GM18909 (cell line): ENCODE results near the gene BCL10.

Experiments
- ATAC-seq: cut with Tn5 transposase; IDR thresholded peaks from one replicate; pipeline ENCODE4 v1.9.1; 2021; ENCODE audit warnings: mild to moderate bottlenecking; ENCODE audit not compliant: unreplicated experiment, poor library complexity

Gene BCL10

DNA sequence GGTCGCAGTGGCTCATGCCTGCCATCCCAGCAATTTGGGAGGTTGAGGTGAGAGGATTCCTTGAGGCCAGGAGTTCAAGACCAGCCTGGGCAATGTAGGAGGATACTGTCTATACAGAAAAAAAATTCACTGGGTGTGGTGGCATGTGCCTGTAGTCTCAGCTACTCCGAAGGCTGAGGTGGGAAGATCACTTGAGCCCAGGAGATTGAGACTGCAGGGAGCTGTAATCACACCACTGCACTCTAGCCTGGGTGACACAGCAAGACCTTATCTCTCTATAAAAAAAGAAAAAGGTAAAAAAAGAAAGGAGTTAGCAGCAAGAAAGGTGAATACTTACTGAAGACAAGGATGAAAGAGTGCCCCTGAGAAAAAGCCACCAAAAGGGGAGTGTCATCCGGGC is 23.7 kb upstream of the BCL10 start:
- no peak for ATAC-seq

DNA sequence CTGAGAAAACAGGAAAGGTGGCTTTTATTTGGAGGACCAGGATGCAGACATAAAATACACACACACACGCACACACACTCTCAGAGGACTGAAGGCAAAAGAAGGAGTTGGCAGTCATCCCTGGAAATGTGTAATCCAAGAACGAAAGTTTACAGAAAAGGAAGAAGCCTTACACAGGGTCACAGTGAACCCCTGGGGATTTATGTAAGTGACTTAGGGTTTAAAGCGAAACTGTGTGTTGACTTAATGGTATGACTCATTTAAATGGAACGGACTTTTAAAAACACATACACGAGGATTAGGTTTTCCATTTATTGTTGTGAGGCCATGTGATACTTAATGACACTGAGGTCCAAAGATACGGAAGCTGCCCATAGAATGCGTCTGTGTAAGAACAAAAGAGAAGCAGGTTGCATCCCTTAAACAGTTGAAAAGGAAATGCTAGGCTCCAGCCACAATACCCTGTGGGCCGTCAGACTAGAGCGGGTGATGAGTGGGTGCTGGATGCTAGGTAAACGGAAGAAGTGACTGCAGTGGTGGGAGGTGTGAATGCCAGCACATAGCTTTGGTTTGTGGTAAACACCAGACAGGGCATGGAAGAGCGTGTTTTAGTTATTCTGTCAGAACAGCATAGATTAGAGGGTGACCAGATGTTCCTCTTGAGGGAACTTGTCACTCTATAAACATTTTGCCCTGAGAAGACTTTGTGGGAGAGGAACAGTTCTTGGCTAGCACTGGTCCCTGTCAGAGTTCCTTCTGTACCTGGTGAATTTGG is 21.6 kb upstream of the BCL10 start:
- peak; percentile 96 for ATAC-seq

- no peak for ATAC-seq
Observed at GRCh38 chr1:85297538-85297854, 21.1 kb upstream of the BCL10 start.

- no peak for ATAC-seq
Observed at GRCh38 chr1:85296980-85297379, 20.5 kb upstream of the BCL10 start.

DNA sequence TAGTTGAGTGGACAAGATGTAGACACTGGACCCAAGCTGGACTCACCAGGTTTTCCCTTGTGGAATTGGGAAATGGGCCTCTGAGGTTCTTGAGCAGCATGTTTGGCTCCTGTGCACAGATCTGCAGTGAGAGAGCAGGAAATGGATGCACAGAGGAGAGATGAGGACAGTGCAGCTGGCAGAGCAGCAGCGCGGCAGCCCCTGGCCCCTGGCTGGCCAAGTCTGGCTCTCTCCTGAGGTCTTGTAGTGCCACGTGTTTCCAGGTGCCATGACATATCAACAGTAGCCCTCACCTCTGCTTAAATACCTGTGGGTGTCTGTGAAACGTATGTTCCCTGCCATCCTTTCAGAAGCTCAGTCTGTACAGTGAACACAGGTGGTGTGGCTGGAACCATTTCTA is 19.2 kb upstream of the BCL10 start:
- no peak for ATAC-seq

- no peak for ATAC-seq
Observed at GRCh38 chr1:85295006-85295431, 18.6 kb upstream of the BCL10 start.

- ATAC-seq: no peak
Observed at GRCh38 chr1:85290826-85291225, 14.4 kb upstream of the BCL10 start.

- ATAC-seq: peak; percentile 51
Observed at GRCh38 chr1:85289848-85290335, 13.5 kb upstream of the BCL10 start.

DNA sequence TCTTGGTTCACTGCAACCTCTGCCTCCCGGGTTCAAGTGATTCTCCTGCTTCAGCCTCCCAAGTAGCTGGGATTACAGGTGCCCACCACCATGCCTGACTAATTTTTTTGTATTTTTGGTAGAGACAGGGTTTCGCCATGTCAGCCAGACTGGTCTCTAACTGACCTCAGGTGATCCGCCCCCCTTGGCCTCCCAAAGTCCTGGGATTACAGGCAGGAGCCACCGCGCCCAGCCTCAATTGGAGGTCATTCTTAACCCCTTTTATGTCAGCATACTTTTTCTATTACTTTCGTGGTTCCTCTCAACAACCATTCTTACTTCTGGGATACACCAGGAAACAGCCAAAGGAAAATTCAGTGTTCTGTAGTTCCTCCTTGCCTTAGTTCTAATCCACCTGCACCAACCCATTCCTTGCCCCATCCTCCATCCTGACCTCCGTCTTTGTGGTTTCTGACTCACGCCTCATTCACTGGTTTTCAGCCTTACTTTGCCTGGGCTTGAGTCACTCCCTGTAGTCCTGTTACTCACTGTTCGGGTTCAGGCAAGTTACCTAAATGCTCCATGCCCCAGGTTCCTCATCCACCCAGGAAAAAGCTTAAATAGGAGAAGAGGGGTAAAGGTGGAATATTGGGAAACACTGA is 12.9 kb upstream of the BCL10 start:
- peak; percentile 25 for ATAC-seq

GRCh38 chr1:85284202-85284601 is 7.8 kb upstream of the BCL10 start:
- no peak for ATAC-seq

- ATAC-seq: no peak
Observed at GRCh38 chr1:85283475-85284199, 7.2 kb upstream of the BCL10 start.

GRCh38 chr1:85282424-85282823 is 6.0 kb upstream of the BCL10 start:
- no peak for ATAC-seq

GRCh38 chr1:85280636-85281035 is 4.2 kb upstream of the BCL10 start:
- ATAC-seq: no peak

DNA sequence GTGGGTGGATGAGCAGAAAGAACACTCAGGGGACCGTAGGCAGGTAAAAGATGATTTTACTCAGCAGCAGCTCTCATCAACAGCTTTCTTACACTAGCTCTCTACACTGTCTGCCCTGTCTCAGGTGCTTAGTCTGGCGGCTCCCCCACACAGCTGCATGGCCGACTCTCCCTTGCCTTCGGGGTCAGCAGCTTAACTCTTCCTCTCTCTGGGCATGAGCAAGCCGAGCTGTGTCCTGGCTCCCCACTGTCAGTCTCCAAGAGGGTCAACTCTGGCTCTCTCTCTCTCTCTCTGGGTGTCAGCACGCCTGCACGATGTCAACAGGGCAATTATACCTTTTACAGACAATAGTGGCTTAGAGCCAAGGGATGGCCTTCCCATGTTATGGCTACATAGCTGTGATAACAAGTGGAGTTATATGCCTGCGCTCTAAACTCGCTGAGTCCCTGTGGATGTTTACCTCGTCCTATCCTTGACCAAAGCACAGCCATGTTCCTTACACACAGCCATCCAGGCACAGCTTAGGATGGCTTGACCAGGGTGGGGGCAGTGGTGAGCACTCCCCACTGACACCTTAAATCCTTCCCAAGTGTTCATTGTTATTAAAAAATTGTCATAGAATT is 3.1 kb upstream of the BCL10 start:
- ATAC-seq: no peak

DNA sequence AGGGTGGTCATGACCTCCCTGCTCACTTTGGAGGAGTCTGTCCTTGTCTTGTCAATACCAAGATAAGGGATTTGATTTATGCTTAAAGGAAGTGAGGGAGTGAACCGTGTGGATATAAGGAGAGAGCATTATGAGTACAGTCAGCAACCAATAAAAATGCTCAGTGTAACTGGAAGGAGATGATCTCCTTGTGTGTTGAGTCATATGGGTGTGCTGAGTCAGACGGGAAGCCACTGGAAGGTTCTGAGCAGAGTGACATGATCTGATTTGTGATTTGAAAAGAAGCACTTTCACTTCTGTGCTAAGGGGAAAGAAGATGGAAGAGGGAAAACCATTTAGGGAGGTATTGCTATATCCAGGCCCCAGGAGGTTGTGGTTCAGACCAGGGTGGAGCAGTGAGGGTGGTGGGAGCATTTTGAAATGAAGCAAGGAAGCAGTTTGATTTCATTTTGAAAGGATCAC is 2.5 kb upstream of the BCL10 start:
- no peak for ATAC-seq

GRCh38 chr1:85277802-85278201 is 1.4 kb upstream of the BCL10 start:
- no peak for ATAC-seq

- no peak for ATAC-seq
Observed at GRCh38 chr1:85276978-85277639, 677 bp upstream of the BCL10 start.

DNA sequence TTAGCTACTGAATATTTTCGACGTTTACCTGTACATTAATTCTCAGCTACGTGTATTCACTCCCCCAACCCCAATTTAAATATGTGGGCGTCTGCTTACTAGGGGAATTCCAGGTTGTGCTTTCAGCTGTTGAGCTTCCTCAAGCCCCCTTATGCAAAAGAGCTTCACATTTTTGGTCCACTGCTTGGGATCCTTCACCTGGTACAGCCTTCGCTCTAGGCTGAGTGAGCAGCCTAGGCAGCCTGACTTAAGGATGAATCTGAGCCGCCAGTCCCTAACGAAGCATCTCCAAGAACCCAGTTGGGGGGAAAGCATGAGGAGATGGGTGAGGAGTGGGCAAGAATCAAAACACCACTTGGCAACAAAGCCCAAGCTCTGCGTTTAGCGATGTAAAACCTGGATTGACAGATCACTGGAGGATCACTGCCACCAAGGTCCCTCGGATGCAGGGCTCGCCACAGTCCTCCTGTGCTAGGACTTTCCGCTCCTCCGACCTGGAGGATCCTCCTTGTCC is 674 bp downstream of the BCL10 start:
- ATAC-seq: no peak

DNA sequence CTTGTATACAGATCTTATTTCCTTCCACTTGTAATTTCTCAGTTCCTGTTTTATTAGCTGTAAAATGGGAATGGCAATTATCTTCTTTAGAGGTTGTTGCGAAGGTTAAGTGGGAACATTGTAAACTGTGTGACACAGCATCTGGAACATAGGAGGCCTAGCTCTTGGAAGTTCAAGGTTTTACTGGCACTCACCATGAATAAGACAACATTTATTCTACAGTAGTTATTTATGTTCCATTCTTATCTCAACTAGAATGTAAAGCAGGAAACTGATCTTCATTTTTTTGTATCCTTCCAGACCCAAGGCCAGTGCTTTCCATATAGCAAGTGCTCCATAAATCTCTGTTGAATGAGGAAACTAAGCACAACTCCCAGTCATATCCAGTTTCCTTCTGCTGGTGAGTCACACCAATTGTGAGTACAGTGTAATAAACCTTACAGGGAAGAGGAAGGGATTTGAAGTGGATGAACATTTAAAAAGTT is 1.4 kb downstream of the BCL10 start:
- ATAC-seq: no peak

- no peak for ATAC-seq
Observed at GRCh38 chr1:85273397-85273796, 3.0 kb downstream of the BCL10 start.
